A549 (cell line): Measurements from ENCODE around the gene HMCES. TPM values are rescaled to one million over a fixed set of nuclear protein-coding genes. Genes with fewer than 3 reads are reported as not detected.

Experiments used
- ATAC-seq, 2 experiments: fragments of 200-7000 bp in 1 of 2; fragments of >200 bp in 1 of 2; cut with Nextera tagmentation in 1 of 2; cut with Tn5 transposase in 1 of 2; 3 replicates each; pipeline versions ENCODE4 v1.8.0 to v1.9.1; 2018 to 2020; ENCODE audit warnings: mild to moderate bottlenecking in 1 of 2, moderate library complexity in 1 of 2
- CTCF ChIA-PET: fragments of 300-600 bp; sonication (Branson Sonifier 250); formaldehyde crosslinking; extraction: SDS; loops from one replicate; lab custom pipeline; 2021; ENCODE audit warnings: antibody characterized with exemption, inconsistent platforms; lab: Yijun Ruan, JAX
- POLR2A ChIA-PET: fragments of 350-600 bp; formaldehyde crosslinking; extraction: SDS; loops from one replicate; lab custom pipeline; 2021; ENCODE audit warnings: antibody characterized with exemption, inconsistent platforms; lab: Yijun Ruan, JAX
- DNase-seq, 2 experiments: peaks; one replicate each; pipeline versions ENCODE4 v3.0.0 to v3.0.0-alpha.2; 2011 to 2016; ENCODE audit warnings: low read depth in 1 of 2, low spot score in 1 of 2
- FAIRE-seq: peaks from 2 replicates; lab custom pipeline; 2011; peaks lifted over from hg19 to GRCh38; lab: Jason Lieb, UNC
- H3K27ac ChIP-seq, 2 experiments: fragments of >200 bp; sonication (Bioruptor Twin); formaldehyde crosslinking; 3 replicates each; pipeline ENCODE4 v1.5.1; 2016 to 2017
- H3K4me1 ChIP-seq: fragments of >200 bp; sonication (Bioruptor Twin); formaldehyde crosslinking; 3 replicates; pipeline ENCODE4 v1.6.1; 2016
- H3K4me2 ChIP-seq: fragments of >200 bp; sonication (Bioruptor Twin); formaldehyde crosslinking; 3 replicates; pipeline ENCODE4 v1.6.1; 2016
- H3K4me3 ChIP-seq: fragments of >200 bp; sonication (Bioruptor Twin); formaldehyde crosslinking; 3 replicates; pipeline ENCODE4 v1.5.1; 2016
- H3K9me3 ChIP-seq: fragments of >200 bp; sonication (Bioruptor Twin); formaldehyde crosslinking; 3 replicates; pipeline ENCODE4 v1.6.1; 2016
- CBX2 ChIP-seq: fragments of 200-600 bp; sonication (generic); IDR thresholded peaks from 2 replicates; pipeline ENCODE4 v1.6.1; 2016; ENCODE audit warnings: low read depth, mild to moderate bottlenecking, borderline replicate concordance
- CHD2 ChIP-seq: fragments of 150-350 bp; IDR thresholded peaks from 2 replicates; pipeline ENCODE4 v1.6.1; 2014; ENCODE audit warnings: low read length; ENCODE audit not compliant: partially characterized antibody
- CHD4 ChIP-seq: fragments of 200-600 bp; sonication (generic); IDR thresholded peaks from 2 replicates; pipeline ENCODE4 v1.6.1; 2016; ENCODE audit warnings: antibody characterized with exemption, mild to moderate bottlenecking, borderline replicate concordance
- EHMT2 ChIP-seq: fragments of 200-600 bp; sonication (generic); IDR thresholded peaks from 2 replicates; pipeline ENCODE4 v1.6.1; 2016; ENCODE audit warnings: antibody characterized with exemption, low read depth, mild to moderate bottlenecking, moderate library complexity
- ELK1 ChIP-seq: fragments of 150-350 bp; IDR thresholded peaks from 2 replicates; pipeline ENCODE4 v1.6.1; 2014; ENCODE audit warnings: low read depth, mild to moderate bottlenecking, low read length
- ESRRA ChIP-seq: fragments of 150-350 bp; IDR thresholded peaks from 2 replicates; pipeline ENCODE4 v1.6.1; 2014; ENCODE audit warnings: mild to moderate bottlenecking, low read length, borderline replicate concordance
- FOXS1 ChIP-seq: fragments of 250-450 bp; sonication (Bioruptor Pico); IDR thresholded peaks from 2 replicates; pipeline ENCODE4 v1.5.0; 2020; ENCODE audit warnings: mild to moderate bottlenecking, moderate library complexity
- HDAC2 ChIP-seq: fragments of 200-600 bp; sonication (generic); IDR thresholded peaks from 2 replicates; pipeline ENCODE4 v1.6.1; 2016
- HEYL ChIP-seq: fragments of 250-450 bp; sonication (Bioruptor Pico); IDR thresholded peaks from 2 replicates; pipeline ENCODE4 v1.8.0; 2021; ENCODE audit warnings: mild to moderate bottlenecking, moderate library complexity
- HOXA7 ChIP-seq: fragments of 250-450 bp; sonication (Bioruptor Pico); IDR thresholded peaks from 2 replicates; pipeline ENCODE4 v1.5.0; 2020; ENCODE audit warnings: mild to moderate bottlenecking, moderate library complexity
- HOXB5 ChIP-seq: fragments of 250-450 bp; sonication (Bioruptor Pico); IDR thresholded peaks from 2 replicates; pipeline ENCODE4 v1.5.0; 2020; ENCODE audit warnings: mild to moderate bottlenecking, moderate library complexity
- JUN ChIP-seq, 2 experiments: fragments of >200 bp; sonication (Bioruptor Twin); formaldehyde crosslinking; IDR thresholded peaks; 2 replicates in 1 of 2; 3 replicates in 1 of 2; pipeline ENCODE4 v1.6.1; 2016 to 2017
- JUNB ChIP-seq: fragments of >200 bp; sonication (Bioruptor Twin); formaldehyde crosslinking; IDR thresholded peaks from 2 replicates; pipeline ENCODE4 v1.6.1; 2016
- KDM1A ChIP-seq: fragments of 200-600 bp; sonication (generic); IDR thresholded peaks from 2 replicates; pipeline ENCODE4 v1.6.1; 2016; ENCODE audit warnings: low read depth, mild to moderate bottlenecking
- MAZ ChIP-seq: fragments of 150-350 bp; IDR thresholded peaks from 2 replicates; pipeline ENCODE4 v1.6.1; 2014; ENCODE audit warnings: antibody characterized with exemption, low read depth, low read length, borderline replicate concordance
- NFE2L2 ChIP-seq: fragments of 150-350 bp; conservative IDR thresholded peaks from 2 replicates; pipeline ENCODE4 v1.6.1; 2014; ENCODE audit warnings: low read length
- RAD21 ChIP-seq, 2 experiments: fragments of >200 bp in 1 of 2; sonication (Bioruptor Twin) in 1 of 2; formaldehyde crosslinking in 1 of 2; IDR thresholded peaks in 1 of 2; conservative IDR thresholded peaks in 1 of 2; 2 replicates in 1 of 2; 3 replicates in 1 of 2; pipeline ENCODE4 v1.6.1; 2012 to 2018; ENCODE audit warnings: inconsistent platforms in 1 of 2
- RCOR1 ChIP-seq: fragments of 150-350 bp; IDR thresholded peaks from 2 replicates; pipeline ENCODE4 v1.6.1; 2014; ENCODE audit warnings: antibody characterized with exemption, low read length, low read depth
- TP53 ChIP-seq: fragments of 250-450 bp; sonication (Bioruptor Pico); IDR thresholded peaks from 2 replicates; pipeline ENCODE4 v1.5.0; 2021; ENCODE audit warnings: mild to moderate bottlenecking, moderate library complexity
- ZC3H11A ChIP-seq: fragments of 450-650 bp; IDR thresholded peaks from 2 replicates; pipeline ENCODE4 v1.6.1; 2014; ENCODE audit warnings: antibody characterized with exemption, mild to moderate bottlenecking
- ZFP36 ChIP-seq: fragments of 450-650 bp; IDR thresholded peaks from 2 replicates; pipeline ENCODE4 v1.6.1; 2014; ENCODE audit warnings: borderline replicate concordance; ENCODE audit not compliant: partially characterized antibody
- ZNF302 ChIP-seq: fragments of 250-450 bp; sonication (Bioruptor Pico); IDR thresholded peaks from 2 replicates; pipeline ENCODE4 v1.9.0; 2021; ENCODE audit warnings: inconsistent platforms, mild to moderate bottlenecking, moderate library complexity
- ZSCAN20 ChIP-seq: fragments of 250-450 bp; sonication (Bioruptor Pico); IDR thresholded peaks from 2 replicates; pipeline ENCODE4 v1.8.0; 2022; ENCODE audit warnings: mild to moderate bottlenecking, moderate library complexity
- WGBS: methylation state at CpG from one replicate; pipeline ENCODE4 v1.1.6; 2017; ENCODE audit errors: missing lambda C conversion rate; 5-methylcytosine and 5-hydroxymethylcytosine counted together
- polyA plus RNA-seq, 4 experiments: library from polyadenylated mRNA; depleted of rRNA in 3 of 4; stranded (reverse); fragments of >200 nt; fragmentation: RNase III in 1 of 4; extraction: RNeasy Plus Mini Kit Qiagen cat#74134 plus additional on column Dnase treatment in 1 of 4; gene quantifications; 2 replicates in 3 of 4; 3 replicates in 1 of 4; pipeline ENCODE4 v1.2.3, GENCODE V29; 2011 to 2017
- TF ChIP-seq, protein P1 (sequence below): fragments of 200-600 bp; sonication (generic); IDR thresholded peaks from 2 replicates; pipeline ENCODE4 v1.6.1; 2016; ENCODE audit warnings: antibody characterized with exemption, mild to moderate bottlenecking, moderate library complexity
- TF ChIP-seq, protein P2 (sequence below): fragments of 250-450 bp; sonication (Bioruptor Pico); IDR thresholded peaks from 2 replicates; pipeline ENCODE4 v1.5.0; 2021; ENCODE audit warnings: mild to moderate bottlenecking, moderate library complexity, borderline replicate concordance
- TF ChIP-seq, protein P3 (sequence below): IDR thresholded peaks from 2 replicates; pipeline ENCODE4 v1.6.1; 2012; ENCODE audit warnings: low read depth, borderline replicate concordance
- TF ChIP-seq, protein P4 (sequence below): fragments of >200 bp; sonication (Bioruptor Twin); formaldehyde crosslinking; IDR thresholded peaks from 3 replicates; pipeline ENCODE4 v1.6.1; 2016

Gene HMCES
- polyA plus RNA-seq, 2 of the 4 experiments (the other 2 are of a cell fraction) = 35.2 to 39.9 TPM

- WGBS = 94% methylated on average over 9 of the region's 11 CpGs
- POLR2A ChIA-PET = interaction anchor here (0.6 to 1.7 kb wide), 2 partner anchors 11 to 18 kb away, joined by 3 to 7 read pairs; partner anchors contain the start of genes COPG1 and HMCES
- DNase-seq = no peak
- CTCF ChIA-PET = interaction anchor here (1.0 to 1.8 kb wide), 6 partner anchors 15 to 310 kb away, joined by 3 to 6 read pairs (median 5); a partner anchor contains a TSS
- no peak overlapping the region for H3K4me2 ChIP-seq
- no peak for FAIRE-seq
- no peak overlapping the region for H3K27ac ChIP-seq
- no peak for TF ChIP-seq HOXA7 (CRISPR knock-in tag)
- TF ChIP-seq HEYL (CRISPR knock-in tag) = no peak
- no peak for TF ChIP-seq CHD2
- TF ChIP-seq CBX2 = no peak
- TF ChIP-seq, protein P1, sequence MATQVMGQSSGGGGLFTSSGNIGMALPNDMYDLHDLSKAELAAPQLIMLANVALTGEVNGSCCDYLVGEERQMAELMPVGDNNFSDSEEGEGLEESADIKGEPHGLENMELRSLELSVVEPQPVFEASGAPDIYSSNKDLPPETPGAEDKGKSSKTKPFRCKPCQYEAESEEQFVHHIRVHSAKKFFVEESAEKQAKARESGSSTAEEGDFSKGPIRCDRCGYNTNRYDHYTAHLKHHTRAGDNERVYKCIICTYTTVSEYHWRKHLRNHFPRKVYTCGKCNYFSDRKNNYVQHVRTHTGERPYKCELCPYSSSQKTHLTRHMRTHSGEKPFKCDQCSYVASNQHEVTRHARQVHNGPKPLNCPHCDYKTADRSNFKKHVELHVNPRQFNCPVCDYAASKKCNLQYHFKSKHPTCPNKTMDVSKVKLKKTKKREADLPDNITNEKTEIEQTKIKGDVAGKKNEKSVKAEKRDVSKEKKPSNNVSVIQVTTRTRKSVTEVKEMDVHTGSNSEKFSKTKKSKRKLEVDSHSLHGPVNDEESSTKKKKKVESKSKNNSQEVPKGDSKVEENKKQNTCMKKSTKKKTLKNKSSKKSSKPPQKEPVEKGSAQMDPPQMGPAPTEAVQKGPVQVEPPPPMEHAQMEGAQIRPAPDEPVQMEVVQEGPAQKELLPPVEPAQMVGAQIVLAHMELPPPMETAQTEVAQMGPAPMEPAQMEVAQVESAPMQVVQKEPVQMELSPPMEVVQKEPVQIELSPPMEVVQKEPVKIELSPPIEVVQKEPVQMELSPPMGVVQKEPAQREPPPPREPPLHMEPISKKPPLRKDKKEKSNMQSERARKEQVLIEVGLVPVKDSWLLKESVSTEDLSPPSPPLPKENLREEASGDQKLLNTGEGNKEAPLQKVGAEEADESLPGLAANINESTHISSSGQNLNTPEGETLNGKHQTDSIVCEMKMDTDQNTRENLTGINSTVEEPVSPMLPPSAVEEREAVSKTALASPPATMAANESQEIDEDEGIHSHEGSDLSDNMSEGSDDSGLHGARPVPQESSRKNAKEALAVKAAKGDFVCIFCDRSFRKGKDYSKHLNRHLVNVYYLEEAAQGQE = no peak
- no peak for TF ChIP-seq KDM1A
- no peak for TF ChIP-seq TP53
- no peak for TF ChIP-seq HOXB5
- TF ChIP-seq ZSCAN20 (CRISPR knock-in tag) = no peak
- TF ChIP-seq ZNF302 = no peak
- TF ChIP-seq FOXS1 (CRISPR knock-in tag) = no peak
- TF ChIP-seq JUN (IDR thresholded peaks at IDR 0.05) = no peak
- no peak for TF ChIP-seq NFE2L2
- TF ChIP-seq, protein P2, sequence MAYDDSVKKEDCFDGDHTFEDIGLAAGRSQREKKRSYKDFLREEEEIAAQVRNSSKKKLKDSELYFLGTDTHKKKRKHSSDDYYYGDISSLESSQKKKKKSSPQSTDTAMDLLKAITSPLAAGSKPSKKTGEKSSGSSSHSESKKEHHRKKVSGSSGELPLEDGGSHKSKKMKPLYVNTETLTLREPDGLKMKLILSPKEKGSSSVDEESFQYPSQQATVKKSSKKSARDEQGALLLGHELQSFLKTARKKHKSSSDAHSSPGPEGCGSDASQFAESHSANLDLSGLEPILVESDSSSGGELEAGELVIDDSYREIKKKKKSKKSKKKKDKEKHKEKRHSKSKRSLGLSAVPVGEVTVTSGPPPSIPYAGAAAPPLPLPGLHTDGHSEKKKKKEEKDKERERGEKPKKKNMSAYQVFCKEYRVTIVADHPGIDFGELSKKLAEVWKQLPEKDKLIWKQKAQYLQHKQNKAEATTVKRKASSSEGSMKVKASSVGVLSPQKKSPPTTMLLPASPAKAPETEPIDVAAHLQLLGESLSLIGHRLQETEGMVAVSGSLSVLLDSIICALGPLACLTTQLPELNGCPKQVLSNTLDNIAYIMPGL (CRISPR knock-in tag) = no peak
- no peak for TF ChIP-seq CHD4
- TF ChIP-seq, protein P3, sequence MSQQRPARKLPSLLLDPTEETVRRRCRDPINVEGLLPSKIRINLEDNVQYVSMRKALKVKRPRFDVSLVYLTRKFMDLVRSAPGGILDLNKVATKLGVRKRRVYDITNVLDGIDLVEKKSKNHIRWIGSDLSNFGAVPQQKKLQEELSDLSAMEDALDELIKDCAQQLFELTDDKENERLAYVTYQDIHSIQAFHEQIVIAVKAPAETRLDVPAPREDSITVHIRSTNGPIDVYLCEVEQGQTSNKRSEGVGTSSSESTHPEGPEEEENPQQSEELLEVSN = no peak
- no peak for TF ChIP-seq RAD21 (conservative IDR thresholded peaks at IDR 0.05 in 1 of 2, IDR thresholded peaks at IDR 0.05 in 1 of 2)
- H3K4me1 ChIP-seq = no peaks in the 10 kb centered on the region
- H3K9me3 ChIP-seq = no peaks in the 10 kb centered on the region
- H3K4me3 ChIP-seq = no peak overlapping the region
- ATAC-seq = no peak
These were observed 18.1 kb upstream of the HMCES start for GRCh38 chr3:129260606-129261005.

- Histone ChIP-seq H3K9me3 (no peaks in the 10 kb centered on the region), H3K4me2 (no peak overlapping the region), H3K4me3 (no peak overlapping the region), H3K27ac (no peak overlapping the region), H3K4me1 (no peaks in the 10 kb centered on the region)
- 95% methylated on average over 3 of the region's 3 CpGs for WGBS
- TF ChIP-seq NFE2L2 = no peak
- TF ChIP-seq JUN (IDR thresholded peaks at IDR 0.05) = no peak
- no peak for TF ChIP-seq JUNB
- no peak for TF ChIP-seq HDAC2
- no peak for TF ChIP-seq MAZ
- TF ChIP-seq RCOR1 = no peak
- no peak for TF ChIP-seq ZC3H11A
- TF ChIP-seq, protein P4, sequence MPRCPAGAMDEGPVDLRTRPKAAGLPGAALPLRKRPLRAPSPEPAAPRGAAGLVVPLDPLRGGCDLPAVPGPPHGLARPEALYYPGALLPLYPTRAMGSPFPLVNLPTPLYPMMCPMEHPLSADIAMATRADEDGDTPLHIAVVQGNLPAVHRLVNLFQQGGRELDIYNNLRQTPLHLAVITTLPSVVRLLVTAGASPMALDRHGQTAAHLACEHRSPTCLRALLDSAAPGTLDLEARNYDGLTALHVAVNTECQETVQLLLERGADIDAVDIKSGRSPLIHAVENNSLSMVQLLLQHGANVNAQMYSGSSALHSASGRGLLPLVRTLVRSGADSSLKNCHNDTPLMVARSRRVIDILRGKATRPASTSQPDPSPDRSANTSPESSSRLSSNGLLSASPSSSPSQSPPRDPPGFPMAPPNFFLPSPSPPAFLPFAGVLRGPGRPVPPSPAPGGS = no peak
- no peak for TF ChIP-seq ELK1
- TF ChIP-seq EHMT2 = no peak
- no peak for TF ChIP-seq ESRRA
- TF ChIP-seq ZFP36 = no peak
- no peak for TF ChIP-seq FOXS1 (CRISPR knock-in tag)
- TF ChIP-seq HOXA7 (CRISPR knock-in tag) = no peak
- ATAC-seq = no peak
- no peak for DNase-seq
- ChIA-PET POLR2A (no interaction called here), CTCF (interaction anchor here (1.0 to 1.8 kb wide), 4 partner anchors 16 to 82 kb away, joined by 3 to 6 read pairs (median 6); a partner anchor contains a TSS)
- FAIRE-seq = no peak
These were observed 16.8 kb upstream of the HMCES start for GRCh38 chr3:129261894-129262293.
